Ascending aorta (tissue), 2 donors: ENCODE data around the gene EXT2. TPM values are rescaled to one million over a fixed set of nuclear protein-coding genes. Genes with fewer than 3 reads are reported as not detected.

Source experiments
- DNase-seq, 2 donors: peaks; one replicate each; pipeline ENCODE4 v3.0.0-alpha.2; 2019; ENCODE audit warnings: low spot score in 2 of 2
- H3K27ac ChIP-seq, 2 donors: fragments of 200-600 bp; sonication (generic); one replicate each; pipeline ENCODE4 v1.5.1; 2016 to 2017; ENCODE audit warnings: mild to moderate bottlenecking in 1 of 2
- H3K27me3 ChIP-seq: fragments of 200-600 bp; sonication (generic); one replicate; pipeline ENCODE4 v1.5.1; 2017
- H3K36me3 ChIP-seq, 2 donors: fragments of 200-600 bp; sonication (generic); one replicate each; pipeline ENCODE4 v1.5.1; 2016
- H3K4me1 ChIP-seq, 2 donors: fragments of 200-600 bp; sonication (generic); one replicate each; pipeline ENCODE4 v1.5.1; 2016 to 2017; ENCODE audit warnings: mild to moderate bottlenecking in 1 of 2
- H3K4me3 ChIP-seq, 2 donors: fragments of 200-600 bp; sonication (generic); one replicate each; pipeline ENCODE4 v1.5.1; 2016 to 2017; ENCODE audit warnings: mild to moderate bottlenecking in 1 of 2
- H3K9me3 ChIP-seq, 2 donors: fragments of 200-600 bp; sonication (generic); one replicate each; pipeline ENCODE4 v1.5.1; 2016
- CTCF ChIP-seq, 3 experiments: fragments of 200-600 bp in 2 of 3; fragments of 450-650 bp in 1 of 3; sonication (generic) in 2 of 3; IDR thresholded peaks; one replicate each; pipeline ENCODE4 v1.5.1; 2016 to 2019; ENCODE audit warnings: antibody characterized with exemption in 3 of 3, mild to moderate bottlenecking in 1 of 3, moderate library complexity in 1 of 3
- intact Hi-C: fragments of 100-400 bp; cut with DNase I; formaldehyde crosslinking; loops from one replicate; pipeline ENCODE4 v1.15.1; 2023
- total RNA-seq: library from RNA; depleted of rRNA; stranded (reverse); fragments of >200 nt; gene quantifications from one replicate; pipeline ENCODE4 v1.1.0, GENCODE V29; 2016

Gene EXT2
- total RNA-seq, 1 donor from 2014 or later, result 342 TPM

GRCh38 chr11:44096360-44097185 is 1.1 kb downstream of the EXT2 start:
- Histone ChIP-seq H3K27ac (no peak overlapping the region), H3K27me3 (no peaks in the 10 kb centered on the region), H3K4me3 (peak overlapping the region; percentile 78 to 94), H3K4me1 (peaks cover 0 to 9% of the 10 kb centered on the region in 2 donors), H3K9me3 (no peaks in the 10 kb centered on the region), H3K36me3 (no peaks in the 10 kb centered on the region)
- no peak for TF ChIP-seq CTCF (IDR thresholded peaks at IDR 0.05)
- DNase-seq, result no peak
- intact Hi-C loops, result loop anchor here (10.0 kb wide), 1 partner anchor 518 kb away; no protein-coding TSS in a partner anchor

GRCh38 chr11:44097821-44098220 is 2.3 kb downstream of the EXT2 start:
- no peak for TF ChIP-seq CTCF (IDR thresholded peaks at IDR 0.05)
- DNase-seq, result no peak
- H3K27me3 ChIP-seq, result no peaks in the 10 kb centered on the region
- intact Hi-C loops, result loop anchor here (10.0 kb wide), 1 partner anchor 517 kb away; no protein-coding TSS in a partner anchor
- H3K27ac ChIP-seq, result no peak overlapping the region
- peaks cover 0 to 9% of the 10 kb centered on the region in 2 donors for H3K4me1 ChIP-seq
- H3K4me3 ChIP-seq, result no peak overlapping the region
- H3K9me3 ChIP-seq, result no peaks in the 10 kb centered on the region
- no peaks in the 10 kb centered on the region for H3K36me3 ChIP-seq

- no peaks in the 10 kb centered on the region for H3K9me3 ChIP-seq
- intact Hi-C loops, result no loop called here
- no peak for TF ChIP-seq CTCF (IDR thresholded peaks at IDR 0.05)
- H3K36me3 ChIP-seq, result no peaks in the 10 kb centered on the region
- no peak overlapping the region for H3K4me3 ChIP-seq
- no peak for DNase-seq
- no peaks in the 10 kb centered on the region for H3K27me3 ChIP-seq
- H3K27ac ChIP-seq, result no peak overlapping the region
- peaks cover 0 to 3% of the 10 kb centered on the region in 2 donors for H3K4me1 ChIP-seq
Observed at GRCh38 chr11:44101098-44101497, 5.6 kb downstream of the EXT2 start.

- no peak for TF ChIP-seq CTCF (IDR thresholded peaks at IDR 0.05)
- H3K4me3 ChIP-seq, result no peak overlapping the region
- no peaks in the 10 kb centered on the region for H3K9me3 ChIP-seq
- H3K36me3 ChIP-seq, result peaks cover 10 to 23% of the 10 kb centered on the region in 2 donors
- H3K27me3 ChIP-seq, result no peaks in the 10 kb centered on the region
- H3K4me1 ChIP-seq, result no peaks in the 10 kb centered on the region
- no peak overlapping the region for H3K27ac ChIP-seq
- intact Hi-C loops, result no loop called here
- DNase-seq, result no peak
Observed at GRCh38 chr11:44104481-44105294, 9.2 kb downstream of the EXT2 start.

- H3K4me1 ChIP-seq, result no peaks in the 10 kb centered on the region
- peaks cover 10 to 40% of the 10 kb centered on the region in 2 donors for H3K36me3 ChIP-seq
- no peaks in the 10 kb centered on the region for H3K9me3 ChIP-seq
- no peak overlapping the region for H3K4me3 ChIP-seq
- no peak for TF ChIP-seq CTCF (IDR thresholded peaks at IDR 0.05)
- intact Hi-C loops, result no loop called here
- no peaks in the 10 kb centered on the region for H3K27me3 ChIP-seq
- no peak overlapping the region for H3K27ac ChIP-seq
- no peak for DNase-seq
Observed at GRCh38 chr11:44108260-44108659, 12.8 kb downstream of the EXT2 start.
